B cell (primary cell): ENCODE data around the gene ABCB6. TPM values are rescaled to one million over a fixed set of nuclear protein-coding genes. Genes with fewer than 3 reads are reported as not detected.
A peak's percentile ranks its signal among the peaks of the same experiment; 100 is the strongest.

Source experiments
- ATAC-seq: fragments of 200-7000 bp; cut with Tn5 transposase; one replicate; pipeline ENCODE4 v1.10.0; 2021; ENCODE audit warnings: low read depth, mild to moderate bottlenecking, moderate number of reproducible peaks, moderate library complexity
- CTCF ChIA-PET: fragments of 350-600 bp; sonication (Branson Sonifier 250); formaldehyde crosslinking; loops from one replicate; lab custom pipeline; 2021; ENCODE audit warnings: antibody characterized with exemption, inconsistent platforms; lab: Charles Lee
- POLR2A ChIA-PET: fragments of 350-600 bp; sonication (Branson Sonifier 250); formaldehyde crosslinking; loops from one replicate; lab custom pipeline; 2021; ENCODE audit warnings: antibody characterized with exemption; lab: Charles Lee
- DNase-seq: peaks from one replicate; pipeline ENCODE4 v3.0.0; 2013
- H2AFZ ChIP-seq: 2 replicates; pipeline ENCODE4 v1.6.1; 2012; ENCODE audit warnings: mild to moderate bottlenecking, low read depth, low read length; ENCODE audit not compliant: insufficient read depth, poor library complexity, severe bottlenecking
- H3K27ac ChIP-seq, 2 donors: 1 replicate in 1 of 2; 2 replicates in 1 of 2; pipeline ENCODE4 v1.5.1; 2012 to 2013; ENCODE audit warnings: low read length in 2 of 2, mild to moderate bottlenecking in 2 of 2, moderate library complexity in 1 of 2
- H3K27me3 ChIP-seq, 4 experiments: fragments of 200-600 bp in 1 of 4; sonication (generic) in 1 of 4; replicated peaks in 1 of 4; 1 replicate in 2 of 4; 2 replicates in 2 of 4; pipeline versions ENCODE4 v1.6.1 to v1.7.0; 2013 to 2016; ENCODE audit warnings: low read length in 3 of 4, mild to moderate bottlenecking in 2 of 4, mixed read lengths in 1 of 4, moderate library complexity in 1 of 4; ENCODE audit not compliant: insufficient read depth in 4 of 4, control insufficient read depth in 3 of 4; ENCODE audit errors: control extremely low read depth in 1 of 4
- H3K36me3 ChIP-seq, 2 experiments: replicated peaks in 1 of 2; 1 replicate in 1 of 2; 2 replicates in 1 of 2; pipeline versions ENCODE4 v1.6.1 to v1.7.1; 2013; ENCODE audit warnings: low read length in 1 of 2; ENCODE audit not compliant: insufficient read depth in 2 of 2, control insufficient read depth in 1 of 2; ENCODE audit errors: control extremely low read depth in 1 of 2, extremely low read depth in 1 of 2
- H3K4me1 ChIP-seq, 2 donors: fragments of 200-600 bp in 1 of 2; sonication (generic) in 1 of 2; 1 replicate in 1 of 2; 2 replicates in 1 of 2; pipeline versions ENCODE4 v1.5.1 to v1.6.1; 2013 to 2017; ENCODE audit warnings: low read length in 2 of 2; ENCODE audit not compliant: control insufficient read depth in 2 of 2, insufficient read depth in 2 of 2
- H3K4me2 ChIP-seq: replicated peaks from 2 replicates; pipeline ENCODE3; 2012; ENCODE audit warnings: mild to moderate bottlenecking, low read depth, low read length; ENCODE audit not compliant: poor library complexity, severe bottlenecking
- H3K4me3 ChIP-seq, 5 experiments: fragments of 200-600 bp in 1 of 5; sonication (generic) in 1 of 5; 1 replicate in 3 of 5; 2 replicates in 2 of 5; pipeline versions ENCODE4 v1.5.1 to v1.7.0; 2011 to 2016; ENCODE audit warnings: low read length in 4 of 5, mild to moderate bottlenecking in 4 of 5, low read depth in 2 of 5, control low read depth in 1 of 5, moderate library complexity in 1 of 5; ENCODE audit not compliant: insufficient read depth in 1 of 5; ENCODE audit errors: control extremely low read depth in 1 of 5, extremely low read depth in 1 of 5
- H3K79me2 ChIP-seq: fragments of 200-600 bp; sonication (generic); one replicate; pipeline ENCODE4 v1.6.0; 2016; ENCODE audit warnings: low read length; ENCODE audit not compliant: control insufficient read depth, insufficient read depth
- H3K9ac ChIP-seq: fragments of 200-600 bp; sonication (generic); 2 replicates; pipeline ENCODE4 v1.6.1; 2017; ENCODE audit warnings: mild to moderate bottlenecking, low read length, moderate library complexity
- H3K9me3 ChIP-seq, 3 donors: one replicate each; pipeline versions ENCODE4 v1.6.1 to v1.7.1; 2013; ENCODE audit warnings: low read length in 2 of 3; ENCODE audit not compliant: control insufficient read depth in 2 of 3, insufficient read depth in 1 of 3; ENCODE audit errors: control extremely low read depth in 1 of 3
- H4K20me1 ChIP-seq: 2 replicates; pipeline ENCODE4 v1.6.0; 2012; ENCODE audit warnings: mild to moderate bottlenecking, low read length; ENCODE audit not compliant: insufficient read depth, control insufficient read depth, poor library complexity, severe bottlenecking
- H3K27ac Mint-ChIP-seq: one replicate; pipeline ENCODE4 v1.8.0; 2021; ENCODE audit warnings: mixed read lengths
- H3K27me3 Mint-ChIP-seq: one replicate; pipeline ENCODE4 v1.8.0; 2021; ENCODE audit warnings: mixed read lengths
- H3K4me1 Mint-ChIP-seq: one replicate; pipeline ENCODE4 v1.8.0; 2021; ENCODE audit warnings: mixed read lengths
- H3K4me3 Mint-ChIP-seq: one replicate; pipeline ENCODE4 v1.8.0; 2021; ENCODE audit warnings: mixed read lengths
- H3K9me3 Mint-ChIP-seq: one replicate; pipeline ENCODE4 v1.8.0; 2022; ENCODE audit warnings: mixed read lengths; ENCODE audit not compliant: insufficient read depth
- EZH2 ChIP-seq: IDR thresholded peaks from 2 replicates; pipeline ENCODE4 v1.6.1; 2012; ENCODE audit warnings: borderline replicate concordance, low read depth, mild to moderate bottlenecking, moderate library complexity, low read length; ENCODE audit not compliant: insufficient read depth, poor library complexity, severe bottlenecking
- WGBS: methylation state at CpG from one replicate; pipeline ENCODE4 v1.1.5; 2013; ENCODE audit warnings: missing lambda C conversion rate; ENCODE audit not compliant: insufficient coverage; 5-methylcytosine and 5-hydroxymethylcytosine counted together
- intact Hi-C: fragments of 100-400 bp; cut with micrococcal nuclease; formaldehyde crosslinking; loops from one replicate; pipeline ENCODE4 v1.10.0; 2022
- polyA plus RNA-seq: library from polyadenylated mRNA; depleted of rRNA; stranded (reverse); fragments of >200 nt; gene quantifications from 2 replicates; pipeline ENCODE4 v1.2.3, GENCODE V29; 2012
- total RNA-seq, 2 donors: library from RNA; stranded (reverse); fragments of 120-200 nt in 1 of 2; gene quantifications; 1 replicate in 1 of 2; 2 replicates in 1 of 2; pipeline versions ENCODE4 v1.2.3 to v1.2.4, GENCODE V29; 2013 to 2022
- TF ChIP-seq, protein P1 (sequence below): fragments of 200-600 bp; IDR thresholded peaks from one replicate; pipeline ENCODE4 v1.8.0; 2022; ENCODE audit warnings: antibody characterized with exemption, mild to moderate bottlenecking

The ABCB6 gene
- total and polyA plus RNA-seq, 2 donors (not counting 1 experiment from before 2014, with no cell fraction given) = 10.5 to 15.3 TPM

DNA sequence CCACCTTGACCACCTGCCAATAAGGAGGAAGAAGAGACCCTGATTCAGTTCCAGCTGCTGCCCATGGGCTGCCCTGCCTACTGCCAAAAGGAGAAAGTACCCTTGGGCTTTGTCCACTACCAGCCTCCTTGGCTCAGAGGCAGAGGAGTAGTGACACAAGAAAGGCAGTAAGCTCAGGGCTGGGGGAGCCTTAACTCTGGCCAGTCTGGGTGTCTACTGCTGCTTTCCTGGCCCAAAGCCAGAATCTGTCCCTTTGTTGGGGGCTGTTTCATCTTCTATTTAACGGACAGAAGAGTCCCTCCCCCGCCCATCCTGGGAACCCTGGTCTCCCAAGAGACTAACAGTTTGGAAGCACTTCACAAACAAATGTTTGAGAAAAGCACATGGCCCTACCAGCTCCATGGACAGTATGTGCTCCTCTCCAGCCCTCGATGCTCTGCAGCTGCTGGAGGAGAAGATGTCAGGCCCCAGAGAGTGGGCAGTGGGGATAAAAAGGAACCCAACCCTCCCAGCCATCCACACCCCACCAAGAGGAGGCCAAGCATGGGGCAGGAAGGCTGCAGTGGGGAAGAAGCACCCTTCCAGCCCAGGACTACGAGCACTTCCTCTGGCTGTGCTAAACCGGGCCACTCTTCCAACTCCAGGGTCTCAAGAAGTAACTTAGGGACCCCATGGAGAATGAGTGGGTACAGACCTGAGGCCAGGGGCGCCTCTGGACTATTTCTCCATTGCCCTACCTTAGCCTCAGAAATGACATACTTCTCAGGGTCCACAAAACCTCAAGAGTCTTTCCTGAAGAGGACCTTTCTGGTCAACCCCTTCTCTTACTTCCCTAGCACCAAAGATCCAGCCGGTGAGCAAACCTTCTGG is 9.5 kb upstream of the ABCB6 start:
- ChIA-PET CTCF (interaction anchor here (1.3 to 4.9 kb wide), 8 partner anchors 17 to 66 kb away, joined by 3 to 30 read pairs (median 10); partner anchors contain the start of genes CNPPD1, GLB1L, STK16 and TUBA4A), POLR2A (interaction anchor here (1.0 to 3.2 kb wide), 9 partner anchors 9 to 66 kb away, joined by 4 to 56 read pairs (median 11); partner anchors contain the start of genes ABCB6, GLB1L, STK16 and TUBA4A)
- Histone ChIP-seq H3K79me2 (peaks cover 69% of the 10 kb centered on the region), H3K27me3 (no peaks in the 10 kb centered on the region), H2AFZ (peak overlapping the region; percentile 78), H4K20me1 (peaks cover 71% of the 10 kb centered on the region), H3K4me2 (peak overlapping the region; percentile 93), H3K9me3 (no peaks in the 10 kb centered on the region), H3K4me3 (peak overlapping the region; percentile 86 to 98 (median 92)), H3K9ac (peak overlapping the region; percentile 82), H3K4me1 (peaks cover 17 to 23% of the 10 kb centered on the region in 2 donors), H3K36me3 (peaks cover 7 to 45% of the 10 kb centered on the region in 2 experiments), H3K27ac (peak overlapping the region; percentile 70 to 87)
- TF ChIP-seq, protein P1, sequence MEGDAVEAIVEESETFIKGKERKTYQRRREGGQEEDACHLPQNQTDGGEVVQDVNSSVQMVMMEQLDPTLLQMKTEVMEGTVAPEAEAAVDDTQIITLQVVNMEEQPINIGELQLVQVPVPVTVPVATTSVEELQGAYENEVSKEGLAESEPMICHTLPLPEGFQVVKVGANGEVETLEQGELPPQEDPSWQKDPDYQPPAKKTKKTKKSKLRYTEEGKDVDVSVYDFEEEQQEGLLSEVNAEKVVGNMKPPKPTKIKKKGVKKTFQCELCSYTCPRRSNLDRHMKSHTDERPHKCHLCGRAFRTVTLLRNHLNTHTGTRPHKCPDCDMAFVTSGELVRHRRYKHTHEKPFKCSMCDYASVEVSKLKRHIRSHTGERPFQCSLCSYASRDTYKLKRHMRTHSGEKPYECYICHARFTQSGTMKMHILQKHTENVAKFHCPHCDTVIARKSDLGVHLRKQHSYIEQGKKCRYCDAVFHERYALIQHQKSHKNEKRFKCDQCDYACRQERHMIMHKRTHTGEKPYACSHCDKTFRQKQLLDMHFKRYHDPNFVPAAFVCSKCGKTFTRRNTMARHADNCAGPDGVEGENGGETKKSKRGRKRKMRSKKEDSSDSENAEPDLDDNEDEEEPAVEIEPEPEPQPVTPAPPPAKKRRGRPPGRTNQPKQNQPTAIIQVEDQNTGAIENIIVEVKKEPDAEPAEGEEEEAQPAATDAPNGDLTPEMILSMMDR = no peak
- no peak for TF ChIP-seq EZH2
- WGBS = 0% methylated on average over 3 of the region's 7 CpGs
- ATAC-seq = no peak
- Mint-ChIP-seq H3K27ac (peak overlapping the region; percentile 70), H3K4me3 (peak overlapping the region; percentile 99), H3K27me3 (no peaks in the 10 kb centered on the region), H3K4me1 (peaks cover 38% of the 10 kb centered on the region), H3K9me3 (no peaks in the 10 kb centered on the region)
- intact Hi-C loops = loop anchor here (5.0 kb wide), 1 partner anchor 369 kb away; the partner anchor contains the start of gene STK11IP
- DNase-seq = no peak

DNA sequence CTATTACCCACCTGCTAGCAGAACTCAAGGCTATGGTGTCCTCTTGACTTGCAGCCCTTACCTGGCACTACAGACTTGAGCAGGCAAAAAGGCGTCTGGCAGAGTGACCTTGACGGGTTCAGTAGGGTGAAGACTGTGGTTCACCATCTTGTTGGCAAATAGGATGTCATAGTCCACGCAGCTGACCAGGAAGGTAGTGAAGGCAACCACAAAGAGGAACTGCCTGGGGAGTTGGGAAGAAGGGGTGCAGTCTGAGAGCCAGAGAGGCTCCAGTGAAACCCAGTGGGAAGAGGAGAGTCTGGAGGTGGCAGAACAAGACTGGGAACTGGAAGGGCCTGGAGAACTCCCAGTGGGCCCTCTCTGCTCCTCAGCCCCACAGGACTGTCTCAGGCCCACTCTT is 6.6 kb upstream of the ABCB6 start:
- no peak overlapping the region for H2AFZ ChIP-seq
- no peak overlapping the region for H3K4me3 Mint-ChIP-seq
- no peak overlapping the region for H3K4me2 ChIP-seq
- H3K27me3 ChIP-seq = no peaks in the 10 kb centered on the region
- H4K20me1 ChIP-seq = peaks cover 76% of the 10 kb centered on the region
- no peaks in the 10 kb centered on the region for H3K9me3 Mint-ChIP-seq
- intact Hi-C loops = loop anchor here (5.0 kb wide), 1 partner anchor 372 kb away; the partner anchor contains the start of gene STK11IP
- H3K4me1 ChIP-seq = peaks cover 13 to 17% of the 10 kb centered on the region in 2 donors
- peaks cover 40% of the 10 kb centered on the region for H3K79me2 ChIP-seq
- no peaks in the 10 kb centered on the region for H3K27me3 Mint-ChIP-seq
- DNase-seq = no peak
- ChIA-PET CTCF (interaction anchor here (1.8 to 1.9 kb wide), 2 partner anchors 54 to 70 kb away, joined by 6 to 7 read pairs; no protein-coding TSS in a partner anchor), POLR2A (no interaction called here)
- H3K4me1 Mint-ChIP-seq = peaks cover 28% of the 10 kb centered on the region
- H3K27ac ChIP-seq = no peak overlapping the region
- ATAC-seq = no peak
- H3K36me3 ChIP-seq = peaks cover 11 to 56% of the 10 kb centered on the region in 2 experiments
- TF ChIP-seq EZH2 = no peak
- TF ChIP-seq, protein P1 = no peak
- WGBS = 62% methylated on average over 3 of the region's 3 CpGs
- no peaks in the 10 kb centered on the region for H3K9me3 ChIP-seq
- H3K4me3 ChIP-seq = no peak overlapping the region
- H3K9ac ChIP-seq = no peak overlapping the region
- no peak overlapping the region for H3K27ac Mint-ChIP-seq
